GM19240 (cell line): ENCODE data around the gene DAD1.
"Not testable (repeated sequence)": the region's sequence is repeated elsewhere in the genome, so short reads cannot be mapped to it uniquely, and the experiment has no call there.

Experiments used
- DNase-seq: peaks from one replicate; pipeline ENCODE4 v3.0.0; 2011; ENCODE audit warnings: low spot score; ENCODE audit not compliant: insufficient read length

The DAD1 gene

DNA sequence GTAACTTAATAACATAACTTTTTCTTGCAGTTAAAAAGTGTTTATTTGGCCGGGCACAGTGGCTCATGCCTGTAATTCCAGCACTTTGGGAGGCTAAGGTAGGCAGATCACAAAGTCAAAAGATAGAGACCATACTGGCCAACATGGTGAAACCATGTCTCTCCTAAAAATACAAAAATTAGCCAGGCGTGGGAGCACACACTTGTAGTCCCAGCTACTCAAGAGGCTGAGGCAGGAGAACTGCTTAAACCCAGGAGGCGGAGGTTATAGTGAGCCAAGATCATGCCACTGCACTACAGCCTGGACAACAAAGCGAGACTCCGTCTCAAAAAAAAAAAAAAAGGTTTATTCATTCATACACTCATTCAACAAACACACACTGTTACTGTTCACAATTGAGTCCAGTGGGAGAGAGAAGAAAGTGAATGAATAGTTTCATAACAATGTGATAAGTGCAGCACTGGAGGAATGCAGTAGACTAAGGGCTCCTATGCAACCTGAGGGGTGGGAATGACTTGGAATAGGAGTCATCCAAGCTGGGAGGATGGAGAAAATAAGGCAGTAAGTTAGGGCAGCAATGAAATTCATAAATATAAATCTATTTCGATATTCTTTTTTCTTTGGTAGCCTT is 19.8 kb downstream of the DAD1 start:
- DNase-seq: no peak

DNA sequence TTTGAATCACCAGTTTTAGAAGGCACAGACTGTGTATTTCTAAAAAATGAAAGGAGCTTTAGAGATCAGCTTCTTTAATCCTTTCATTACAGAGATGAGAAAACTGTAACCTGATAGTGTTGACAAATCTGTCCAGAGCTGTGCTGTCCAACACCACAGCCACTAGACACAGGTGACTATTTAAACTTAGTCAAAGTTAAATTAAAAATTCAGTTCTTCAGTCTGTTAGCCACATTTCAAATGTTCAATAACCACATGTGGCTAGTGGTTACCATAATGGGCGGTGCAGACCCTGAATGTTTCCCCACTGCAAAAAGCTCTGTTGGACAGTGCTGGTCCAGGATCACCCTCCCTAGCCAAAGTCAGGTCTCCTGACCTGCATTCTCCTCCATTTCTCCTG is 21.6 kb downstream of the DAD1 start:
- DNase-seq: no peak

DNA sequence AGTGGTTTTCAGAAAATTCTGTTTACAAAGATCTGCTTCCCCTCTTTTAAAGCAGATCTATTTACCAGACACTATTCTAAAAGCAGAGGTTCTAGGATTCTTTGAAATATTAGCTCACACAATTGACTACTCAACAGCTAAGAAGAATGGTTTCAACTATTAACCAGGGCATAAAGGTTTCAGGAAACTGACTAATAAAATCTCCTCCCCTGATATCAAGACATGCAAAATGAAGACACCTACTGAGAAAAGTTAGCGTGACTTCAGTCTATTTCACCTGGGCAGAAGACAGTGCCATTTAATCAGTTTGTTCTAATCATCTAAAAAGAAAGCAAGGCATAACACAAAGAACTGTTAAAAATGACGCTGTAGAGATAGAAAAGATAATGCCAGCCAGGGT is 22.2 kb downstream of the DAD1 start:
- no peak for DNase-seq

DNA sequence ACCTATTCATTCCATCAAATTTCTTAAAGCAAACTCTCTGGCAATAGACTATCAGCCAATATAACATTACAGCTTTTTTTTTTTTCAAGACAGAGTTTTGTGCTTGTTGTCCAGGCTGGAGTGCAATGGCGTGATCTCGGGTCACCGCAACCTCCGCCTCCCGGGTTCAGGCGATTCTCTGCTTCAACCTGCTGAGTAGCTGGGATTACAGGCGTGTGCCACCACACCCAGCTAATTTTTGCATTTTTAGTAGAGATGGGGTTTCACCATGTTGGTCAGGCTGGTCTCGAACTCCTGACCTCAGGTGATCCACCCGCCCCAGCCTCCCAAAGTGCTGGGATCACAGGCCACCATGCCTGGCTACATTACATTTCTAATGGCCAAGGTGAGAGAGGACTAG is 22.8 kb downstream of the DAD1 start:
- not testable (repeated sequence) for DNase-seq

DNA sequence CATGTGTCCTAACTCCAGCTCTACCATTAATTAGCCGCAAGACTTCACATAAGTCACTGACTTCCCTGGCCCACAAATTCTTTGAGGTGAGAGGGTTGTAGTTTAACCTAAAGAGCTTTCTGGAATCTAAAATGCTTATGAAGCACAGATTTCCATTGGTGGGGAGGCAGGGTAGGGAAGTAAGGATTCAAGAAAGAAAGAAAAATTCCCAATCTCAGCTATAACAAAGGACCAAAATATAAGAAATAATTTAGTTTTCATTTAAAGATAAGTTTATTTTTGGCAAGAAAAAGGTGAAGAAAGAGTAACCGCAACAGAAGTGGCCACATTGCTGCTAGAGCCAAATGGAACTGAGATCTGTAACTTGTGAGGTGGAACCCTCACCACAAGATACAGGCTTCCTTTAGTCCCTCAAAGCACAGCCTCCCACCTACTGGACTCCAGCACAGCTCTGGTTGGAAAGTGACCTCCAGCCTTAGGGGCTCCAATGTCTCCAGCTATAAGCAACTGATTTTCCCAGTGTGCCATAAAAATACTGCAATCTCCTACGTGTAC is 23.6 kb downstream of the DAD1 start:
- no peak for DNase-seq

DNA sequence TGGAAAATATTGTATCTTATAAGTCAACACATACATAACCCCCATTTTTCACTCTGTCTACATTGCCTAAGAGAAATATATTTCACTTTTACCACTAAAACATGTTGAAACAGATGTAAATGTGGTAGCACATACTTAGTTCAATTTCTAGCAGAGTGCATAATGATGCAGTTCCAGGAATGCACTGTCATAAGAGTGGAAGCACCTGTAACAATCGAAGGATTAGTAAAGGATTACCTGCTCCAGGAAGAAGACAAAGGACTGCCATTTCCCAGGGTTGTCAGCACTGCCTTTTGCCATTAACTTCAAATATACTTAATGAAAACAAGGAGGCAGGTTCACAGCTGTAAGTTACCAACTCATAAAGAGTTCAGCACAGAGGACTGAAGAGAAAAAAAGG is 24.6 kb downstream of the DAD1 start:
- no peak for DNase-seq

DNA sequence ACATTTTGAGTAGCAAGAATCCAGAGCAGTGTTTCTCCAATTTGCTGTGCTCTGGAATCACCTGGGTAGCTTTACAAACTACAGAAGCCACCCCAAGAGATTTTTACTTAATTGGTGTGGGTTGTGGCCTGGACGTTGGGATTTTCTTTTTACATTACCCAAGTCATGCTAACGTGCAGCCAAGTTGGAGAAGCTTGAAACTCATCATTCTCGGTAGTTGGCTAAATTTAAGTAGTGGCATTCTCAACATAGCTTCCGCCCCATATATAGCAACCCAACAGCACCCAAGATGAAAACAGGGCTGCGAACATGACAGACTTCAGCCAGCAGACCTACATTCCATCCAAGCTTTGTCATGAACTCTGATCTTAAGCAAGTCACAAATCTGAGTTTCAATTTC is 25.0 kb downstream of the DAD1 start:
- no peak for DNase-seq

DNA sequence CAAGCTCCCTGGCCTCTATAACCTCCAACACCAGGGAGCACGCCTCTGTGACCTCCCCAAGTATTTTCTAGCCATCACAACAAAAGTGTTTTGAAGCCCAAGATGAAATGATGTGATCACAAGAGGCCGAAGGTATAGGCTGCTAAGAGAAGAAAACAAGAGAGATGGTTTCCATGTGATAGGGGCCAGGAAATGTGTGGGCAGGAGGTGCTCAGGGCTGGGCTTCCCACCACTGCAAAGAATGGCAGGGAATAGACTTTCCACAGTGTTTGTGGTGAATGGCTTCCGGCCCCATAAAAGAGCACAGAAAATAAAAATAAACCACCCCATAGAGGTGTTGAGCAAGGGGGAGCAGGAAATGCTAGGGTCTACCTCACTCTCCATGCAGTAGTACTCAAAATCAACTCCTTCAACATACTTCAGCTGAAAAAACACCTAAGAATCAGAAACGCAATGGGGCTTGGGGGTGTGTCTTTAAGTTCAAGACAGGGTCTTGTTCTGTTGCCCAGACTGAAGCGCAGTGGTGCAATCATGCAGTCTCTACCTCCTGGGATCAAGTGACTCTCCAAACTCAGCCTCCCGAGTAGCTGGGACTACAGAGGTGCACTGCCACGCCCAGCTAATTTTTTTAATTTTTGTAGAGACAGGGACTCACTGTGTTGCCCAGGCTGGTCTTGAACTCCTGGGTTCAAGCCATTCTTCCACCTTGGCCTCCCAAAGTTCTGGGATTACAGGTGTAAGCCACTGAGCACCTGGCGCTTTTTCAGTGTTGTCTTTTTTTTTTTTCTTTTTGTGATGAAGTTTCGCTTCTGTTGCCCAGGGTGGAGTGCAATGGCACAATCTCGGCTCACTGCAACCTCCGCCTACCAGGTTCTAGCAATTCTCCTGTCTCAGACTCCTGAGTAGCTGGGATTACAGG is 27.1 kb downstream of the DAD1 start:
- no peak for DNase-seq

DNA sequence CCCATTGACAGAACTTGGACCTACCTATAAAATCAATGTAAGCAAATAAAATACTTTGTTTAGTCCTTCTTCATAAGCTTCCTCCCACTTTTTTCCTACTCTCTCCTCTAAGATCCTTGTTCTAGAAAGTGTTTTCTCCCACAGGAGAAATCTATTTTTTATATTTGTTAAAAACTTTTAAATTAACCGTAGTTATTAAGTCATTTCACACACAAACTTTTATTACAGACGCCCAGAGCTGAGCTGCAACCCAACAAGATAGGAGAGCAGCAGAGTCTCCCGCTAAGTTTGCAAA is 27.7 kb downstream of the DAD1 start:
- DNase-seq: no peak

DNA sequence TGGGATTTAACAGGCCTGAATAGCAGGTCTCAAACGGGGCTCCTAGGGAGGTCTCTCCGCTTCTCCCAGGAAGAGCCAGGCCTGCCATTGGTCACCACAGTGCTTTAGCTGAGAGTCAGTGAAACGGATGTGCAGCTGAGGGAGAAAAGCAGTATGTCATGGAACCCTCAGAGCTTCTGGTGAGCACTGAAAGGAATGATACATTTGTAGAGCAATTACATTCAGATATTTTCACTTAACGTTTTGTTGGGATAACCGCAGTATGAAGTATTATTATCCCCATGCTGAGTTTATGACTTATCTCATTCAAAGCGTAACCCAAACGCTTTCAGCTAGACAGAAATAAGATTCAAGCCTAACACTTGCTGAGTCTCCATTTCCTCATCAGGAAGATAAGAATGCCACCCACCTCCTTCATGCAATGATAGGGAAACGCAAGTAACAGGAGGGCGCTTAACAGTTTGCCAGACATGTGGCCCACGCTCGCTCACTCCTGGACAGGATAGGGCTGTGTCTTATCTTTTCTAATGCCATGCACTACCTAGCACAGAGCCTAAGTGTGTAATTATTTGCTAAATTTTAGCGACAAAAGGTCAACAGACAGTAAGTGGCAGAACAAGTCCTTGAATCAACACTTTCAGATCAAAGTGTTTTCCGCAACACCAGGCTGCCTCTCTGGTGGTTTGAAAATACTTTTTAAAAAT is 28.2 kb downstream of the DAD1 start:
- DNase-seq: no peak

DNA sequence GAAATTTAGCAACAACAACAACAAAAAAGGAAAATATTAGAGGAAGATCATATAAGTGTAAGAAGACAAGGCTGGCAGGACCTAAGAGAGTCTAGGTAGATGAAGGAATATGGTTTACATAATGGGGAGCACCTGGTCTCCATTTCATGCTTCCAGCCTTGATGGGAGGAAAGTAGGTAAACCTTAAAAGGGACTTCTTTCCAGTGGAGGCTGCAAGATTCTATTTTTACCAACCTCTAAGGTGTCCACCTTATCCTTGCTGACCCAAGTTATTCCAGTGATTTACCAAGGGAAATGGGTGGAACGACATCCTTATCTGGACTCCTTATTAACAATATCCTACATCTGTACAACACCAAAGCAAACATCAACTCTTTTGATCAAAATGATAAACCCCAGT is 30.0 kb downstream of the DAD1 start:
- DNase-seq: no peak

DNA sequence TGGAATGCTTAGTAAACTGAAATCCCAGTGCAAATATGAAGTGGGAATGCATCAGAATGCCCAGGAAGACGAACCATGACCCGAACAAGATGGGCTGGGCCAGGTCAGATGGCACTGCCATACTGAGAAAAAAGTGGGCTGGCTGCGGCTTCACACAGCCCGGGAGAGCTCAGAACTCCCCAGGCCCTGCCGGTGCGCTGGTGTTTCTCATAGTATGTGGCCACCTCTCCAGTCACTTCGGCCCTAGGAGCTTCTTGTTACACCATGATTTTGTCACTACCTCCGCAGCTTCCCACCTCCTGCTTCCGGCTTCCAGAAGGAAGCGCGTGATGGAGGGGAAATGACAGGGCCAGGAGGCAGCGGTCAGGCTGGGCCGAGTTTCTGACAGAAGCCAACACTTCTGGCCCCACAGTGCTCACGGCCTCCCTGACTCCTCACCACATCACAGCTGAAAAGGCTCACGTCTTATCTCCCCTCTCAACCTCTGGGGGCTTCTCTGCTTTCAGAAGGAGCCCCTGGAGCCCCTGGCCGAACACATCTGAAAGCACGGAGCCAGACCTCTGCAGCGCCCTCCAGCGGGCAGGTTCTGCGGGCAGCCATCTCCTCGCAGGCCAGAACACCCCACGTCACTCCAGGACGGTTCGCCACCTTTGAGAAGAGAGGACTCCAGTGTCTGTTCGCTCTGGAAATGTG is 30.7 kb downstream of the DAD1 start:
- no peak for DNase-seq

DNA sequence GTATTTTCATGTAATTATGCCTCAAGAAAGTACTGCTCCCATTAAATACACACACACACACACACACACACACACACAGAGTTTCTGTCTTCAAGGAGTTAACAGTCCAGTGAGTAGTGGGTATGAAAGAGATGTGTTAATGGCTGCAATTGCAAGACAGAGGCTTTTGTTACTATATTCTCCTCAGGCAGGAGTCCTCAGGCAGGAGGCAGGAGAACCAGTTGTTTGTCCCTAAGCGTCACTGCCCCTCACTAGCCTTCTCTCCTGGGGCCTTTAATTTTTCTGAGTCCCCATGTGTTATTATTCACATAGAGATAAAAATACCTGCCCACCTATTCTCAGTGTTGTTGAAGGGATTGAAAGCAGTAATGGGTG is 31.2 kb downstream of the DAD1 start:
- no peak for DNase-seq

DNA sequence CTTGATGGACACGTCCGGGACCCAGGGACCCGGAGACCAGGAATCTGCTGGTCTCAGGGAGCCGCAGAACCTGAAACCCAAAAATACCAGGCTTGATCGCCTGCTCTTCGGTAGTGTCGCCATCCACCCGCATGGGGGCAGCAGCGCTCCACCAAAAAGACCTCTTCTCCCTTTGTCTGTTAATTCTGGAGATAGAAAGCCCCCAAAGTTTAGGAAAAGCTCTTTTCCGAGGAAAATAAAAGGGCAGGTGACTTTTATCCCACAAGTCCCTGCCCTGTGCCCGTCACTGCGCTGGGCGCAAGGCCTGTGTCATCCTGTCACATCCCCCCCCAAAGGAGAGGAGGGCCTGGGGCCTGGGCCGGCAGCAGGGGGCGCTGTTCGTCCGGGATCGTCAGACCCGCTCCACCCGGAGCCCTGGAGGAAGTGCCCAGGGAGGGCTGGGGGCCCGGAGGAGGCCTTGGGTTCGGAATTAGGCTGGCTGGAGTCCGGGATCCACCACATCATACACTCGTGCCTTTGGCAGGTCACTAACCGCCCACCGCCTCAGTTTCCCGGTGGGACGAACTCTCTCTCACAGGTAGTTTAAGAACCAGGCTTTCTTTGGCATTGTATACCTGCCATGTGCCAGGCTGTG is 31.9 kb downstream of the DAD1 start:
- no peak for DNase-seq

DNA sequence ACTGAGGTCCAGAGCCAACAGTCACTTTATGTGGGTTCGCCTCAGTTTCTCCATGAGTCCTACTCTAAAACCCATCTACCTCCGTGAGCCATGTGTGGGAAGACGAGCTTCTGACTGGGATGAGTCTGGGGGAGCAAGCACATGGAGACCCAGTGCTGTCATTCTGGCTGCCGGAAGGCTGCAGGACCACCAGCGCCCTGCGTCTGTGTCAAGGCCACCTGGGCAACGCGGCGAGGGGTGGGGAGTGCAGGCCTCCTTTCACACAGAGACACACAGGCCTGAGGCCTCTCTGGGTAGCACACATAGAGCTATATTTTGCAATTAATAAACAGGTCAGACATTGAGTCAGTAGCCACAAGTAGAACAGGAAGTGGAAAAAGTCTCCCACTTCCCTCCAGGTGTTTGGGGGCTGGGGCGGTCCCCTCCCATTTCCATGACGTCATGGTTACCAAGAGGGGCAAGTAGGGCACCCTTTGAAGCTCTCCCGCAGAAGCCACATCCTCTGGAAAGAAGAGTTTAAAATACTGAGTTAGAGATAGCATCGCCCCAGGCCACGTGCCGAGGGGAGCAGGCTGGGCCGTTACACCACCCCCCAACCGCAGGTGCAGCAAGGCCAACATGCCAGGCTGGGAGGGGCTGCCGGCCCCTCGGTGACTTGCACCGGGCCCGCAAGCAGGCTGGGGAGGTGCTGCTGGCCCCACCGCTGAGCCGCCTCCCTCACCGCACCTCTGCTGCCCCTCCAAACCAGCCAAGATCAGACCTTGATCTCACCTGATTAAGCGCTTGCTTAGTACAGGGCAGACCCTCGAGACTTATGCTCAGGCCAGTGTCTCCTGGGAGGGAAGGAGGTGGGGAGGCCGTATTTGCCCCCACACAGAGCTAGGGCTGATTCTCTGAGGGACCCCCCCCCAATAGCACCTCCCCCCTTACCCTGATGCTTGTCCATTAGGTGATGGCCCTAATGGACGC is 32.7 kb downstream of the DAD1 start:
- DNase-seq: no peak

DNA sequence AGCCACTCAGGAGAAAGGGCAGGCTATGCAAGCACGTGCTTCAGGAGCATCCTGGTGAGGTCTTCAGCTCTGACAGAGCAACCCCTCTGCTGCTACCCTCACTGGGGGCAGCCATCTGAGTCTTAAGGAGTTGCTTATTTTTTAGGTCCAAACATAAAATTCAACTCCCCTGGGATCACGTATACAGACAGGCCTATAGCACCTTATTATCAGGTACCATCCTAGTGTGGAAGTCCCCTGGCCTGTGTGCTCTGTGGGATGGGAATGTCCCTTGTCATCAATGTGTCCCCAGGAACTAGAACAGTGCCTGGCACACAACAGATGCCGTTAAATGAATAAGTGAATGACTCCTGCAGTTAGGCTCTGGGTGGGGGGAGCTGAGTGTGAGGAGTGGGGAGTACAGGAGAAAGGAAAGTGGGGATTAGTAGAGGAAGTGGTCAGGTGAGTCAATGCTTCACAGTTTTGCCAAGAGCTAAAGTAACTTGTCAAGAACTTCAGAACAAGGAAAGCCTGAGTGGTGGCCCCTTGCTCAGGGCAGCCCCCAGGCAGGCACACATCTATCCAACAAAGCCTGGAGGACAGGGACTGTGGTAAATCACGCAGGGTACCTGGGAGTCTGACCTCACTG is 33.5 kb downstream of the DAD1 start:
- DNase-seq: no peak

DNA sequence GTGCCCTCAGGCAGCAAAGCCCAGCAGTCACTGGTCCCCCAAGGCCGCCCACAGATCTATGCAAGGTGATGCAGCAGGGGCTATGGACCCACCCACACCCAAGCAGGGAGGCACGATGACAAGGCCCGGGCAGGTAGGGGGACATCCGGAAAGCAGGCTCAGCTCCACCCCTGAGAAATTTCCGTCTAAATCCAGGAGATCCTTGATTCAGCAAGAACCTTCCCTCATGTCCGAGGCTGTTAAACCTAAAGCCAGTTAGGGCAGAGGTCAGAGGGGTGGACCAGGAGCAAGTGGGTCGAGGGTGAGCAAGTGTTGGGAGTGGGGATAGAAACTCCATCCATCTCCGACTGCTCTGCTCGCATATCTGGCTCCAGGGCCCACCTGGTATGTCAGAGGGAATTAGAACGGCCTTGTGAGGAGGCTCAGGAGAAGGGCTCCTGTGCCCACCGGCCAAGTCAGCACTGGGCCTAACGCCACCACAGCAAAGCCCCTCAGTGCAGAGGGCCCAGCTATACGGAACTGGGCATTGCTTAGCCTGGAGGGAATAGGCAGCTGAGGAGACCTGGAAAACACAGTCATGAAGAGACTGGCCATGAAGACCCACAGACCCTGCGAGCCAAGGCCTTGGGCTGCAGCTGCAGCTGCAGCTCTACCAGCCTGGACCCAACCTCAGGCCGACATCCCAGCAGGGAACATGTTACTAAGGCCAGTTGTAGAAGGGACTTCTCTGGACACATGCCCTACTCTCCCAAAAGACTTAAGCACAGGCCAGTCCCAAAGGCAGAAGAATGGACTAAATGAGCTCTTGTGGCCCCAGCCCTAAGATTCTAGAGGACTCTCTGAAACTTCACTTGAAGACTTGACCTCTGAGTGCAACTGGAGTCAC is 34.3 kb downstream of the DAD1 start:
- DNase-seq: no peak

DNA sequence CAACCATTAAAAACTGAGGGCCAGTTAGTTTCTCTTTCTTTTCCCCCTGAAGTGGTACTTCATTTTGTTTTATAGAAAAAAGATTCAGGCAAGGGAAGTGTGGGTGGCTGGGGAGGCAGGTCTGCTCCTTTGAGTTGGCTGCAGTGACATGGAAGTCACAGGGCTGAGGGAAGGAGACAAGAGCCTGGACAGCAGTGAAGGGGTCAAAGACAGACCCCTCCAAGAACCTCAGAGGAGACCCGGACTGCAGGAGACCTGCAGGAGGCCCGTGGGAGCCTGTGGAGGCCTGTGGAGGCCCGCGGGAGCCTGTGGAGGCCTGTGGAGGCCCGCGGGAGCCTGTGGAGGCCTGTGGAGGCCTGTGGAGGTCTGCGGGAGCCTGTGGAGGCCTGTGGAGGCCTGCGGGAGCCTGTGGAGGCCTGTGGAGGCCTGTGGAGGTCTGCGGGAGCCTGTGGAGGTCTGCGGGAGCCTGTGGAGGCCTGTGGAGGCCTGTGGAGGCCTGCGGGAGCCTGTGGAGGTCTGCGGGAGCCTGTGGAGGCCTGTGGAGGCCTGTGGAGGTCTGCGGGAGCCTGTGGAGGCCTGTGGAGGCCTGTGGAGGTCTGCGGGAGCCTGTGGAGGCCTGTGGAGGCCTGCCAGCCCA is 35.0 kb downstream of the DAD1 start:
- not testable (repeated sequence) for DNase-seq
